GM18520 (cell line): ENCODE data around the gene MMUT.
"Not testable (repeated sequence)": the region's sequence is repeated elsewhere in the genome, so short reads cannot be mapped to it uniquely, and the experiment has no call there.

ENCODE experiments used
- ATAC-seq: cut with Tn5 transposase; IDR thresholded peaks from one replicate; pipeline ENCODE4 v1.9.1; 2021; ENCODE audit not compliant: unreplicated experiment

The MMUT gene

GRCh38 chr6:49462927-49463611, at the start of gene MMUT, which contains the start of gene CENPQ:
MMUT (minus strand) TSS chr6:49463253; CDS start chr6:49459466, 3,787 bp downstream.
CENPQ (plus strand) TSS chr6:49463370; CDS start chr6:49470177, 6,807 bp downstream.
- ATAC-seq: peak; percentile 96

- ATAC-seq: no peak
These were observed 46.3 kb upstream of the MMUT start for GRCh38 chr6:49509342-49509741.

DNA sequence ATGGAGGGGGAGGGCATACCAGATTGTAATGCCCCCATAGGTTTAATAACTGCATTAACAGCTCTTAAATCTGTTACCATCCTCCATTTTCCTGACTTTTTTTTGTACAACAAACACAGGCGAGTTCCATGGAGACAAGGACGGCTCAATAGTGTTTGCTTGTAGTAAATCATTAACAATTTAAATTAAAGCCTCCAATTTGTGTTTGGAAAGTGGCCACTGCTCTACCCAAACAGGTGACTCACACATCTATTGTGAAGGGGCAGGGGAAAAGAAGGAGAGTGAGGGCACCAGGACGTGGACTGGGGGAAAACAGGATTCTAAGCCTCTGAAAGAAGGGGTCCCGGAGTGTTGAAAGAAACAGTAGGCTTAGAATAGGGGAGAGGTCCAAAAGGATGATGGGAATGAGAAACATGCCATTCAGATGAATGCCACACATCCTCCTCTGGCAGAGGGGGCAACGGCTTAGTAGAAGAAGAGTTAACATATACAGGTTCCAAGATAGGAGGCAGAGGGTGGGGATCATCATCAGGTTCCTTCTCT, 43.6 kb upstream of the MMUT start:
- no peak for ATAC-seq

DNA sequence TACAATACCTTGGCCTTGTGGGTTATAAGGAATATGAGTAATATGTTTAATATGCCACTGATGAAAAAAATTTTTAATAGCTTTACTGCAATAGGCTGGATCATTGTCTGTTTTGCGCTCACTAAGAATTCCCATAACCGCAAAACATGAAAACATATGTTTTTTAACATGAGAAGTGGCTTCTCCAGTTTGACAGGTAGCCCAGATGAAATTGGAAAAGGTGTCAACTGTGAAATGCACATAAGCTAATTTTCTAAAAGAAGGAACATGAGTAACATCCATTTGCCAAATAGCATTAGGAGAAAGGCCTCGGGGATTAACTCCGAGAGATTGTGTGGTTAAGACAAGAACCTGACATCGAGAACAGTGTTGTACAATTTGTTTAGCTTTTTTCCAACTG, 41.6 kb upstream of the MMUT start:
- no peak for ATAC-seq

DNA sequence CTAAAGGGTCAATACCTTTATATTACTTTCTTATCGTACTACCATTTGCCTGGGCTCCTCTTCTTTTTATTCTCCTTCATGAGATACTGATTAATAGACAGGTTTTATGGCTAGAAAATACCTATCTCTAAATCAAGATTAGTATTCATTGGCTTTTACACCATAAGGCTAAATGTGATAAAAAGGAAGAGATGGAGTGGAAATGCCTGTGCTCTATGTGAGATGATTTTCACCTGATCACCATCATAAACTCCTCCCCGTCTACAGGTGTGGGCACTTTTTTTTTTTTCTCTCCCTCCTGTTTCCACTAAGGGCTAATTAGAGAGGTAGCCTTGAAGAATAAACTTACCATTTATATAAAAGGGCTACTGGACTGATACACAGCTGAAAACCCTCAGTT, 36.6 kb upstream of the MMUT start, which contains the start of gene GLYATL3:
GLYATL3 (plus strand) TSS at position 301 of the 400 bp plus-strand sequence. CDS start 12,068 bp downstream, outside the sequence.
- ATAC-seq: no peak

GRCh38 chr6:49499126-49499525, 36.1 kb upstream of the MMUT start:
- ATAC-seq: no peak

DNA sequence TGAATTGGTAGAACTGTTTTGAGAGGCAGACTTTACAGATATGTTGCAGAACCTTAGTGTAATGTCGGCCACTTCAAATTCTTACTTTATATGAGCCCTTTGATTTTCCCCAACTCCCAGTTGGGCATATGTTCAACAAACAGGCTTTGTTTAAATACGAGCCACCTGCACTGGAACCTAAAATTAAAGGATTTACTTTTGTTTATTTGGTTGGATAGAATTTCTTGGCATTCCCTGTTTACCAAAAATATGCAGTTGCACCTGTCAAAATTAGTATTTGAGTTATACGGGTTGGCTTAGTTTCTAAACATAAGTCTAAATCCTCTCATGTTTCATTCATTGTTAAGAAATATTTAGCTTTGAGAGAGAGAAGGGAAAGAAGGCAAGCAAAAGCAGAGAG, 34.3 kb upstream of the MMUT start:
- no peak for ATAC-seq

- no peak for ATAC-seq
These were observed 27.6 kb upstream of the MMUT start for GRCh38 chr6:49490633-49491032.

- ATAC-seq: not testable (repeated sequence)
These were observed 20.3 kb upstream of the MMUT start for GRCh38 chr6:49483380-49483779.

GRCh38 chr6:49481846-49482245, 18.8 kb upstream of the MMUT start:
- not testable (repeated sequence) for ATAC-seq

- no peak for ATAC-seq
These were observed 16.4 kb upstream of the MMUT start for GRCh38 chr6:49479308-49479970.

- ATAC-seq: not testable (repeated sequence)
These were observed 13.5 kb upstream of the MMUT start for GRCh38 chr6:49476564-49476963.

GRCh38 chr6:49468042-49468441, 5.0 kb upstream of the MMUT start:
- no peak for ATAC-seq

DNA sequence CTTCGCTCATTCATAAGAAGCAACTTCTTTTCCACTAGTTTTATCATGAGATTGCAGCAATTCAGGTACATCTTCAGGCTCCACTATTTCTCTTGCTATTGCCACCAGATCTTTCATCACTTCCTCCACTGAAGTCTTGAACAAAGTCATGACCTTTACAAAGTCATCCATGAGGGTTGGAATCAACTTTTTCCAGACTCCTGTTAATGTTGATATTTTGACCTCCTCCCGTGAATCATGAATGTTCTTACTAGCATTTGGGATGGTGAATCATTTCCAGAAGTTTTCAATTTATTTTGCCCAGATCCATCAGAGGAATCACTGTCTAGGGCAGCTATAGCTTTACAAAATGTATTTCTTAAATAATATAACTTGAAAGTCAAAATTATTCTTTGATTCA, 1.6 kb upstream of the MMUT start:
- ATAC-seq: no peak

GRCh38 chr6:49463612-49463967, 537 bp upstream of the MMUT start:
- ATAC-seq: no peak

GRCh38 chr6:49462599-49462926, 490 bp downstream of the MMUT start:
- no peak for ATAC-seq

DNA sequence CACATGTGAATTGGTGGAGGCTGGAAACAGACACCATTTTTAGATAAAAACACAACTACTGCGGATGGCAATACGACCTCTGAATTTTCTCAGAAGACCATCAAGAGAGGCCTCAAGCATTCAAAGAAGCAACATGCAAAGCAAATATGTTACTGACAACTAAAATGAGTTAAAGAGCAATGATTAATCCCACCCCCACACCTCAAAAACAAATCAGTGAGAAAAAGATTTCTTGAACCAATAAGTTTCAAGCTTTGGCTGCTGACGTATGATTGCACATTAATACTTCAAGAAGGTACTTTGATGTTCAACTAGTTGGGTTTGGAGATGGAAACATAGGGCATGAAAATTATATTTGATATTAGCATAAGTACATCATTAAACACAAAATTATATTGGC, 982 bp downstream of the MMUT start:
- no peak for ATAC-seq

DNA sequence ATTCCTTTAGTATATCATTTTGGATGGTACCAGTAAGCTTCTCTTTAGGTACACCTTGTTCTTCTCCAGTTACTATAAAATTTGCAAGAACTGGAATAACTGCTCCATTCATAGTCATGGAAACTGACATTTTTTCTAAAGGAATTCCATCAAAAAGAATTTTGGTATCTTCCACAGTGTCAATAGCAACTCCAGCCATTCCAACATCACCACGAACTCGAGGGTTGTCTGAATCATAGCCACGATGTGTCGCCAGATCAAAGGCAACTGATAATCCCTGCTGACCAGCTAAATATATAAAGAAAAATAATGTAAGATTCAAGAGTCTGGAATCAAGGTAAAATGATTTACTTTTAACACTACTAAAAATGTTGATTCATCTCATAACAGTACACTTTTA, 5.3 kb downstream of the MMUT start:
- no peak for ATAC-seq

GRCh38 chr6:49454787-49455709, 8.0 kb downstream of the MMUT start:
- ATAC-seq: peak; percentile 42

DNA sequence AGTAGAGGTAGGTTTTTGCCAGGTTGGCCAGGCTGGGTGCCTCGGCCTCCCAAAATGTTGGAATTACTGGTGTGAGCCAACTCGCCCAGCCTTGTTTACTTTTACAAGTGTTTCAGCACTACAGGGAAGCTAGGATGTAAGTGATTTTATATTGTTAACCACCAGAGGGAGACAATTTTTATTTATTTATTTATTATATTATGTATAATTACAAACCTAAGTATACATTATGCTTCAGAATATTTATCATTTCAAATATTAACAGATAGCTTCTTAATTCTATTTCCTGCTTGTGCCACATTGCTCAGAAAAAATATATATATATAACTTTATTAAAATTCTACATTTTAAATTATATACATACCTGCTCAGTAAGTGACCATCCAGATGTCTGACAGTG, 9.8 kb downstream of the MMUT start:
- no peak for ATAC-seq

- ATAC-seq: no peak
These were observed 32.2 kb downstream of the MMUT start for GRCh38 chr6:49430866-49431265.
